Suprapubic skin (tissue), 3 donors: Measurements from ENCODE around the gene HRH4.

Experiments
- POLR2A ChIP-seq, 2 donors: fragments of 450-650 bp; IDR thresholded peaks; one replicate each; pipeline ENCODE4 v1.6.1; 2017; ENCODE audit warnings: antibody characterized with exemption in 2 of 2, mild to moderate bottlenecking in 2 of 2, moderate library complexity in 2 of 2
- TF ChIP-seq, protein P1 (sequence below), 2 donors: fragments of 200-600 bp in 1 of 2; fragments of 450-650 bp in 1 of 2; sonication (generic) in 1 of 2; IDR thresholded peaks; one replicate each; pipeline ENCODE4 v1.5.1; 2016 to 2019; ENCODE audit warnings: antibody characterized with exemption in 2 of 2, mild to moderate bottlenecking in 1 of 2, moderate library complexity in 1 of 2

DNA sequence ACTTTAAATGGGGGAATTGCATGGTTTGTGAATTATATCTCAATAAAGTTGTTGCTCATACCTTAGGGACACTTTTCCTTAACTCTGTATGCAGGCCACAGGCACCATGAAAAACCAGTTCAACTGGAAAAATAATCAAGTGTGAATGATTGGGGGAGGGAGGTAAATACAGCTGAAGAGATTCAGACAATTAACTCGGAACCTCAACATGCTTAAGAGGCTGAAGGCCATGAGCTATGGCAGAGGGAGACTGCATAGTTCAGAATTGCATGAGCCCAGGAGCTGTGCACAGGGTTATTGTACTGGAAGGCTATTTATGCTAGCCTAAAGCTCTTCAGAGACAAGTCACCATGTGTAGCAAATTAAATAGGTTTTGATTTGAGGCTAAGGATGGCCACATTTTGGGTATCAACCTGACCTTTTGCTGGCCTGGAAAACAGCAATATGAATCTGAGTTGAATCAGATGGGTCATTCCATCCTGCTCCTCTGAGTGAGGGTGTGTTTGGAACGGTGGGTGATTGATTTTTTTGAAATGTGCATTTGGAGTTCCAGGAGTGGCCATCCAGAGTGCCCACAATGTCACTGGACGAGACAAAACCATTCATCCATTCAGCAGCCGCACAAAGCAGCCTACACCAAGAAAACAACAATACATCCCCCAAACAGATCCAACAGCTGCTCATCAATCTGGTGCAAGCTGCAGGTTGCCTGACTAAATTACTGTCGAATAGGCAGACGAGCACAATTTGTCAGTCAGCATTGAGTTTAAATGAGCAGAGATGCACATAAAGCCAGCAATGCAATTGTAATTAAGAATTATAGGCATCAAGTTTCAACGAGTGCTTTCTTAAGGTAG lies 42.5 kb downstream of the HRH4 start:
- TF ChIP-seq, protein P1, sequence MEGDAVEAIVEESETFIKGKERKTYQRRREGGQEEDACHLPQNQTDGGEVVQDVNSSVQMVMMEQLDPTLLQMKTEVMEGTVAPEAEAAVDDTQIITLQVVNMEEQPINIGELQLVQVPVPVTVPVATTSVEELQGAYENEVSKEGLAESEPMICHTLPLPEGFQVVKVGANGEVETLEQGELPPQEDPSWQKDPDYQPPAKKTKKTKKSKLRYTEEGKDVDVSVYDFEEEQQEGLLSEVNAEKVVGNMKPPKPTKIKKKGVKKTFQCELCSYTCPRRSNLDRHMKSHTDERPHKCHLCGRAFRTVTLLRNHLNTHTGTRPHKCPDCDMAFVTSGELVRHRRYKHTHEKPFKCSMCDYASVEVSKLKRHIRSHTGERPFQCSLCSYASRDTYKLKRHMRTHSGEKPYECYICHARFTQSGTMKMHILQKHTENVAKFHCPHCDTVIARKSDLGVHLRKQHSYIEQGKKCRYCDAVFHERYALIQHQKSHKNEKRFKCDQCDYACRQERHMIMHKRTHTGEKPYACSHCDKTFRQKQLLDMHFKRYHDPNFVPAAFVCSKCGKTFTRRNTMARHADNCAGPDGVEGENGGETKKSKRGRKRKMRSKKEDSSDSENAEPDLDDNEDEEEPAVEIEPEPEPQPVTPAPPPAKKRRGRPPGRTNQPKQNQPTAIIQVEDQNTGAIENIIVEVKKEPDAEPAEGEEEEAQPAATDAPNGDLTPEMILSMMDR (IDR thresholded peaks at IDR 0.05), result no peak
- TF ChIP-seq POLR2A (IDR thresholded peaks at IDR 0.05), result no peak
